GM23338 (cell line): ENCODE data around the gene ANAPC13. TPM values are rescaled to one million over a fixed set of nuclear protein-coding genes. Genes with fewer than 3 reads are reported as not detected.

Source experiments
- ATAC-seq: fragments of 200-7000 bp; cut with Tn5 transposase; 3 replicates; pipeline ENCODE4 v1.9.1; 2020
- DNase-seq: peaks from one replicate; pipeline ENCODE4 v3.0.0-alpha.2; 2015; ENCODE audit warnings: low spot score
- H2AFZ ChIP-seq: fragments of 200-600 bp; sonication (generic); 2 replicates; pipeline ENCODE4 v1.8.0; 2016; ENCODE audit warnings: antibody characterized with exemption, mild to moderate bottlenecking, moderate library complexity
- H3F3A ChIP-seq: fragments of 200-600 bp; sonication (generic); replicated peaks from 2 replicates; pipeline ENCODE4 v1.8.0; 2017; ENCODE audit warnings: antibody characterized with exemption, mixed run types, low read depth
- H3K27ac ChIP-seq: fragments of 200-600 bp; sonication (generic); 2 replicates; pipeline ENCODE4 v1.6.1; 2016; ENCODE audit warnings: low read depth
- H3K27me3 ChIP-seq: fragments of 200-600 bp; sonication (generic); 2 replicates; pipeline ENCODE4 v1.8.0; 2016; ENCODE audit warnings: mild to moderate bottlenecking, mixed run types, moderate library complexity; ENCODE audit not compliant: insufficient read depth
- H3K36me3 ChIP-seq: fragments of 200-600 bp; sonication (generic); 2 replicates; pipeline ENCODE4 v1.8.0; 2016; ENCODE audit warnings: mild to moderate bottlenecking; ENCODE audit not compliant: insufficient read depth
- H3K4me1 ChIP-seq: fragments of 200-600 bp; sonication (generic); 2 replicates; pipeline ENCODE4 v1.8.0; 2016; ENCODE audit warnings: mild to moderate bottlenecking, moderate library complexity; ENCODE audit not compliant: insufficient read depth
- H3K4me2 ChIP-seq: fragments of 200-600 bp; sonication (generic); 2 replicates; pipeline ENCODE4 v1.7.1; 2017; ENCODE audit warnings: mixed run types
- H3K4me3 ChIP-seq: fragments of 200-600 bp; sonication (generic); 2 replicates; pipeline ENCODE4 v1.6.1; 2016; ENCODE audit warnings: mixed run types
- H3K79me2 ChIP-seq: fragments of 200-600 bp; sonication (generic); replicated peaks from 2 replicates; pipeline ENCODE4 v1.8.0; 2017; ENCODE audit warnings: mild to moderate bottlenecking; ENCODE audit not compliant: insufficient read depth
- H3K9me2 ChIP-seq: fragments of 200-600 bp; sonication (generic); 2 replicates; pipeline ENCODE4 v1.8.0; 2017; ENCODE audit not compliant: insufficient read depth
- H4K20me1 ChIP-seq: fragments of 200-600 bp; sonication (generic); replicated peaks from 2 replicates; pipeline ENCODE4 v1.8.0; 2017; ENCODE audit warnings: mild to moderate bottlenecking; ENCODE audit not compliant: insufficient read depth
- H3K27ac Mint-ChIP-seq: 2 replicates; pipeline ENCODE4 v1.8.0; 2020; ENCODE audit warnings: inconsistent platforms, mild to moderate bottlenecking, moderate library complexity, mixed read lengths
- H3K27me3 Mint-ChIP-seq: 3 replicates; pipeline ENCODE4 v1.8.0; 2022; ENCODE audit warnings: low read depth, mild to moderate bottlenecking, moderate library complexity, mixed read lengths, inconsistent platforms; ENCODE audit not compliant: insufficient read depth, poor library complexity
- H3K36me3 Mint-ChIP-seq: 3 replicates; pipeline ENCODE4 v1.8.0; 2021; ENCODE audit warnings: low read depth, mild to moderate bottlenecking, inconsistent platforms, moderate library complexity, mixed read lengths
- H3K4me1 Mint-ChIP-seq: 3 replicates; pipeline ENCODE4 v1.8.0; 2020; ENCODE audit warnings: mild to moderate bottlenecking, inconsistent platforms, mixed read lengths
- H3K4me3 Mint-ChIP-seq: 3 replicates; pipeline ENCODE4 v1.8.0; 2021; ENCODE audit warnings: moderate library complexity, mild to moderate bottlenecking, inconsistent platforms, mixed read lengths
- H3K9me3 Mint-ChIP-seq: 3 replicates; pipeline ENCODE4 v1.8.0; 2020; ENCODE audit warnings: moderate library complexity, mild to moderate bottlenecking, inconsistent platforms, mixed read lengths
- CREB1 ChIP-seq: fragments of 250-450 bp; sonication (Bioruptor Pico); IDR thresholded peaks from 2 replicates; pipeline ENCODE4 v1.5.0; 2020; ENCODE audit warnings: low read depth, mild to moderate bottlenecking, moderate library complexity
- CTCF ChIP-seq, 2 experiments: fragments of 200-600 bp in 1 of 2; sonication (generic) in 1 of 2; conservative IDR thresholded peaks; 2 replicates each; pipeline versions ENCODE4 v1.5.1 to v1.6.1; 2016 to 2017; ENCODE audit warnings: antibody characterized with exemption in 2 of 2, low read depth in 2 of 2, mild to moderate bottlenecking in 2 of 2, moderate library complexity in 1 of 2
- ETS1 ChIP-seq: IDR thresholded peaks from 2 replicates; pipeline ENCODE4 v1.6.1; 2016; ENCODE audit warnings: antibody characterized with exemption
- EZH2 ChIP-seq: fragments of 200-600 bp; sonication (generic); IDR thresholded peaks from one replicate; pipeline ENCODE4 v1.8.0; 2017; ENCODE audit warnings: antibody characterized with exemption, mild to moderate bottlenecking, low read depth; ENCODE audit not compliant: unreplicated experiment
- EZH2phosphoT487 ChIP-seq: fragments of 200-600 bp; sonication (generic); IDR thresholded peaks from one replicate; pipeline ENCODE4 v1.8.1; 2018; ENCODE audit warnings: antibody characterized with exemption; ENCODE audit not compliant: unreplicated experiment
- JUNB ChIP-seq: IDR thresholded peaks from one replicate; pipeline ENCODE4 v1.6.1; 2016; ENCODE audit warnings: antibody characterized with exemption; ENCODE audit not compliant: unreplicated experiment
- NANOG ChIP-seq: IDR thresholded peaks from 2 replicates; pipeline ENCODE4 v1.6.1; 2016; ENCODE audit warnings: antibody characterized with exemption, borderline replicate concordance
- POLR2AphosphoS5 ChIP-seq: IDR thresholded peaks from 2 replicates; pipeline ENCODE4 v1.6.1; 2016; ENCODE audit warnings: antibody characterized with exemption, low read depth
- REST ChIP-seq: IDR thresholded peaks from one replicate; pipeline ENCODE4 v1.6.1; 2018; ENCODE audit warnings: antibody characterized with exemption; ENCODE audit not compliant: unreplicated experiment
- STAT1 ChIP-seq: IDR thresholded peaks from one replicate; pipeline ENCODE4 v1.6.1; 2016; ENCODE audit warnings: antibody characterized with exemption; ENCODE audit not compliant: unreplicated experiment
- ZNF114 ChIP-seq: fragments of 250-450 bp; sonication (Bioruptor Pico); IDR thresholded peaks from 2 replicates; pipeline ENCODE4 v1.5.0; 2020; ENCODE audit warnings: mild to moderate bottlenecking, moderate library complexity
- ZNF331 ChIP-seq: fragments of 250-450 bp; sonication (Bioruptor Pico); IDR thresholded peaks from 2 replicates; pipeline ENCODE4 v1.5.0; 2020; ENCODE audit warnings: low read depth, mild to moderate bottlenecking, moderate library complexity
- ZNF462 ChIP-seq: fragments of 250-450 bp; sonication (Bioruptor Pico); IDR thresholded peaks from 2 replicates; pipeline ENCODE4 v1.5.0; 2020; ENCODE audit warnings: mild to moderate bottlenecking, moderate library complexity
- polyA plus RNA-seq: library from polyadenylated mRNA; unstranded; fragments of >200 nt; fragmentation: Nextera tagmentation; extraction: Ambion mirVana; gene quantifications from 2 replicates; pipeline ENCODE4 v1.2.1, GENCODE V29; 2016
- total RNA-seq: library from RNA; depleted of rRNA; stranded (reverse); fragments of >200 nt; shearing (Covaris generic); gene quantifications from 2 replicates; pipeline ENCODE4 v1.2.3, GENCODE V29; 2014

The ANAPC13 gene
- total and polyA plus RNA-seq, 2 experiments from 2014 or later, result 44.4 to 76.8 TPM

GRCh38 chr3:134428401-134428800, 57.4 kb downstream of the ANAPC13 start:
- Mint-ChIP-seq H3K27ac (no peak overlapping the region), H3K9me3 (no peaks in the 10 kb centered on the region), H3K27me3 (no peaks in the 10 kb centered on the region), H3K4me1 (peaks cover 4% of the 10 kb centered on the region; the same call in 1 of the 3 replicates), H3K36me3 (no peaks in the 10 kb centered on the region), H3K4me3 (no peak overlapping the region)
- ATAC-seq, result no peak
- no peak for DNase-seq
- H3K27ac ChIP-seq, result no peak overlapping the region
- no peaks in the 10 kb centered on the region for H4K20me1 ChIP-seq
- H3K4me3 ChIP-seq, result no peak overlapping the region
- H3K4me1 ChIP-seq, result no peaks in the 10 kb centered on the region
- no peaks in the 10 kb centered on the region for H3K79me2 ChIP-seq
- H3K9me2 ChIP-seq, result no peaks in the 10 kb centered on the region
- H3K27me3 ChIP-seq, result no peaks in the 10 kb centered on the region
- no peak overlapping the region for H3K4me2 ChIP-seq
- no peak for TF ChIP-seq ZNF331 (CRISPR knock-in tag)
- TF ChIP-seq CREB1 (CRISPR knock-in tag), result no peak
- no peak for TF ChIP-seq JUNB
- TF ChIP-seq STAT1, result no peak
- no peak for TF ChIP-seq ZNF462 (CRISPR knock-in tag)
- no peak for TF ChIP-seq REST
- TF ChIP-seq ETS1, result no peak
- TF ChIP-seq ZNF114 (CRISPR knock-in tag), result no peak
- TF ChIP-seq EZH2phosphoT487, result no peak
- TF ChIP-seq NANOG, result no peak
- TF ChIP-seq CTCF (conservative IDR thresholded peaks at IDR 0.05; ENCODE audit: low read depth in 2 of 2), result no peak
- no peak for TF ChIP-seq EZH2
- TF ChIP-seq POLR2AphosphoS5, result no peak
- H3F3A ChIP-seq, result no peaks in the 10 kb centered on the region
- H2AFZ ChIP-seq, result no peak overlapping the region
- no peaks in the 10 kb centered on the region for H3K36me3 ChIP-seq
